ENCODE data around the gene FKBP1C. TPM values are rescaled to one million over a fixed set of nuclear protein-coding genes. Genes with fewer than 3 reads are reported as not detected.

FKBP1C gene
- total RNA-seq, 1 donor from 2014 or later = 0.17 TPM

GRCh38 chr6:63261820-63262219 is 50.6 kb downstream of the FKBP1C start:
- DNase-seq (ENCODE audit: low read depth) = no peak
- TF ChIP-seq CTCF (IDR thresholded peaks at IDR 0.05; ENCODE audit: insufficient read depth, low read length, poor library complexity, severe bottlenecking) = no peak
- Histone ChIP-seq H3K36me3 (ENCODE audit: control insufficient read depth, insufficient read depth, low read length) (no peaks in the 10 kb centered on the region), H3K4me3 (ENCODE audit: low read depth, low read length) (no peak overlapping the region), H3K27me3 (ENCODE audit: control insufficient read depth, insufficient read depth, low read length) (no peaks in the 10 kb centered on the region)

Other genes with a start within 250 kb of the FKBP1C start
- gene LGSN, start 108.5 kb downstream of the FKBP1C start, total RNA-seq = not detected in 2 replicates

Measured in kidney epithelial cell (primary cell).